Breast epithelium (tissue), 4 donors: ENCODE results near the gene PTGR3. TPM values are rescaled to one million over a fixed set of nuclear protein-coding genes. Genes with fewer than 3 reads are reported as not detected.

Experiments
- DNase-seq, 2 donors: peaks; one replicate each; pipeline ENCODE4 v3.0.0-alpha.2; 2019; ENCODE audit warnings: low spot score in 2 of 2
- H3K27ac ChIP-seq, 2 donors: fragments of 200-600 bp; sonication (generic) in 1 of 2; one replicate each; pipeline ENCODE4 v1.5.1; 2016 to 2019; ENCODE audit warnings: mild to moderate bottlenecking in 1 of 2
- H3K27me3 ChIP-seq, 2 donors: fragments of 200-600 bp; sonication (generic) in 1 of 2; one replicate each; pipeline versions ENCODE4 v1.5.1 to v1.6.0; 2017 to 2019; ENCODE audit warnings: control low read depth in 1 of 2, mild to moderate bottlenecking in 1 of 2
- H3K36me3 ChIP-seq: fragments of 200-600 bp; one replicate; pipeline ENCODE4 v1.5.1; 2019
- H3K4me1 ChIP-seq, 2 donors: fragments of 200-600 bp; sonication (generic); one replicate each; pipeline ENCODE4 v1.5.1; 2016 to 2019; ENCODE audit warnings: control low read depth in 1 of 2
- H3K4me3 ChIP-seq, 3 donors: fragments of 200-600 bp; sonication (generic); 1 replicate in 2 of 3; 2 replicates in 1 of 3; pipeline ENCODE4 v1.5.1; 2016 to 2019; ENCODE audit warnings: mild to moderate bottlenecking in 3 of 3, moderate library complexity in 2 of 3
- H3K9me3 ChIP-seq, 2 donors: fragments of 200-600 bp; sonication (generic) in 1 of 2; one replicate each; pipeline ENCODE4 v1.5.1; 2016 to 2019; ENCODE audit warnings: control low read depth in 1 of 2
- POLR2A ChIP-seq: fragments of 450-650 bp; IDR thresholded peaks from one replicate; pipeline ENCODE4 v1.6.1; 2016; ENCODE audit warnings: antibody characterized with exemption, mild to moderate bottlenecking, moderate library complexity
- POLR2AphosphoS5 ChIP-seq, 3 donors: sonication (generic); formaldehyde crosslinking; IDR thresholded peaks; one replicate each; pipeline ENCODE4 v1.6.1; 2017; ENCODE audit warnings: antibody characterized with exemption in 3 of 3
- intact Hi-C: fragments of 100-400 bp; cut with DNase I; formaldehyde crosslinking; loops from one replicate; pipeline ENCODE4 v1.15.1; 2023; ENCODE audit warnings: low total_unique reads
- total RNA-seq, 3 donors: library from RNA; depleted of rRNA; stranded (reverse); fragments of >200 nt; gene quantifications; one replicate each; pipeline ENCODE4 v1.1.0, GENCODE V29; 2016
- TF ChIP-seq, protein P1 (sequence below), 3 donors: fragments of 450-650 bp; IDR thresholded peaks; one replicate each; pipeline ENCODE4 v1.5.1; 2016 to 2017; ENCODE audit warnings: antibody characterized with exemption in 3 of 3, mild to moderate bottlenecking in 3 of 3, moderate library complexity in 3 of 3

The PTGR3 gene
- total RNA-seq, 3 donors from 2014 or later, result 21.3 to 32.9 (median 22.9) TPM

DNA sequence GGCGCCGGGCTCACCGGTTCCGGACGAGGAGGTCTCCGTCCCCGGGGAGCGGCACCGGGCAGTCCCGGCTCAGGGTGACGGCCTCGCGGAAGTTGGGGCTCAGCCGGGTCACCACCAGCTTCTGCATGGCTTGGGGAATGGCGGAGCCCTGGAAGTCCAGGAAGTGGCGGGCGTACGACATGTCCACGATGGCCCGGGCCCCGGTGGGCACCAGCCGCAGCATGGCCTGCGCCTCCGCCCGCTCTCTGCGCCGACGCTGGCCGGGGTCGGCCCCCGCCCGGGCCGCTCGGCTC, 157 bp downstream of the PTGR3 start:
- no peaks in the 10 kb centered on the region for H3K36me3 ChIP-seq
- H3K27me3 ChIP-seq, result no peaks in the 10 kb centered on the region
- H3K9me3 ChIP-seq, result no peaks in the 10 kb centered on the region
- TF ChIP-seq, protein P1, sequence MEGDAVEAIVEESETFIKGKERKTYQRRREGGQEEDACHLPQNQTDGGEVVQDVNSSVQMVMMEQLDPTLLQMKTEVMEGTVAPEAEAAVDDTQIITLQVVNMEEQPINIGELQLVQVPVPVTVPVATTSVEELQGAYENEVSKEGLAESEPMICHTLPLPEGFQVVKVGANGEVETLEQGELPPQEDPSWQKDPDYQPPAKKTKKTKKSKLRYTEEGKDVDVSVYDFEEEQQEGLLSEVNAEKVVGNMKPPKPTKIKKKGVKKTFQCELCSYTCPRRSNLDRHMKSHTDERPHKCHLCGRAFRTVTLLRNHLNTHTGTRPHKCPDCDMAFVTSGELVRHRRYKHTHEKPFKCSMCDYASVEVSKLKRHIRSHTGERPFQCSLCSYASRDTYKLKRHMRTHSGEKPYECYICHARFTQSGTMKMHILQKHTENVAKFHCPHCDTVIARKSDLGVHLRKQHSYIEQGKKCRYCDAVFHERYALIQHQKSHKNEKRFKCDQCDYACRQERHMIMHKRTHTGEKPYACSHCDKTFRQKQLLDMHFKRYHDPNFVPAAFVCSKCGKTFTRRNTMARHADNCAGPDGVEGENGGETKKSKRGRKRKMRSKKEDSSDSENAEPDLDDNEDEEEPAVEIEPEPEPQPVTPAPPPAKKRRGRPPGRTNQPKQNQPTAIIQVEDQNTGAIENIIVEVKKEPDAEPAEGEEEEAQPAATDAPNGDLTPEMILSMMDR (IDR thresholded peaks at IDR 0.05), result no peak
- TF ChIP-seq POLR2AphosphoS5 (IDR thresholded peaks at IDR 0.05) (no peak), POLR2A (no peak)
- H3K4me1 ChIP-seq, result no peaks in the 10 kb centered on the region
- DNase-seq, result no peak
- peak overlapping the region; percentile 90 to 94 (median 93) for H3K4me3 ChIP-seq
- intact Hi-C loops, result no loop called here
- peak overlapping the region; percentile 95 to 99 for H3K27ac ChIP-seq

DNA sequence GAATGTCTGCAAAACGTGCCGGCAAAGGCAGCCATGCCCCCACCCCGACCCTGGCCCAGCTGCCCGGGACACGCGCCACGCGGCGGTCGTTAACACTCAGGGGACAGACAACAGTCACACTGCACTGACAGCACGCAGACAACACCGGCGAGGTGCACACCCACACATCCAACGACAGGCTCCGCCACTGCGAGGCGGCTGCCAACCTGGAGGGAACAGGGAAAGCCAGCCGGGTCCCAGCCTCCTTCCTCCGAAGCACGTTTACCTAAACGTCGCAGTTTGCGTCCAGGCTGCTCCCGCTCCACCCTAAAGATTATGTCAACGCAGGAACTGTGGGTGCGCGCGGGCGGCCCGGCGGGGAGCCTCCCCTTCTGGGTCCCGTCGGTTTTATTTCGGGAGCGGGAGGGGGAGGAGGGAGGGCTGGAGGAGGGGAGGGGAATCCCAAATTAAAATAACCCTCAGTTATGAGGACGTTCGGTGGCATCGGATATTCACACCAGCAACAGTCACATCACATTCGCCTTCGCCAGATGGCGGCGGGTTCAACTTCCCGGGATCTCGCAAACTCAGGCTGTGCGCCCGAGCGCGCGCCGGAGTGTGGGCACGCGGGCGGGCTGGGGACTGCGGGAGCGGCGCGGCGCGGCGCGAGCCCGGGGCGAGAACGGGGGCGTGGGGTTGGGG, 644 bp downstream of the PTGR3 start:
- Histone ChIP-seq H3K27me3 (no peaks in the 10 kb centered on the region), H3K36me3 (no peaks in the 10 kb centered on the region), H3K9me3 (no peaks in the 10 kb centered on the region), H3K4me3 (peak overlapping the region; percentile 90 to 94 (median 93)), H3K27ac (peak overlapping the region; percentile 95 to 99), H3K4me1 (no peaks in the 10 kb centered on the region)
- peak in 1 of 2 donors; percentile 47 for DNase-seq
- intact Hi-C loops, result no loop called here
- TF ChIP-seq POLR2A, result no peak
- TF ChIP-seq, protein P1 (IDR thresholded peaks at IDR 0.05), result no peak
- TF ChIP-seq POLR2AphosphoS5 (IDR thresholded peaks at IDR 0.05), result peak in 1 of 3 donors; percentile 24

DNA sequence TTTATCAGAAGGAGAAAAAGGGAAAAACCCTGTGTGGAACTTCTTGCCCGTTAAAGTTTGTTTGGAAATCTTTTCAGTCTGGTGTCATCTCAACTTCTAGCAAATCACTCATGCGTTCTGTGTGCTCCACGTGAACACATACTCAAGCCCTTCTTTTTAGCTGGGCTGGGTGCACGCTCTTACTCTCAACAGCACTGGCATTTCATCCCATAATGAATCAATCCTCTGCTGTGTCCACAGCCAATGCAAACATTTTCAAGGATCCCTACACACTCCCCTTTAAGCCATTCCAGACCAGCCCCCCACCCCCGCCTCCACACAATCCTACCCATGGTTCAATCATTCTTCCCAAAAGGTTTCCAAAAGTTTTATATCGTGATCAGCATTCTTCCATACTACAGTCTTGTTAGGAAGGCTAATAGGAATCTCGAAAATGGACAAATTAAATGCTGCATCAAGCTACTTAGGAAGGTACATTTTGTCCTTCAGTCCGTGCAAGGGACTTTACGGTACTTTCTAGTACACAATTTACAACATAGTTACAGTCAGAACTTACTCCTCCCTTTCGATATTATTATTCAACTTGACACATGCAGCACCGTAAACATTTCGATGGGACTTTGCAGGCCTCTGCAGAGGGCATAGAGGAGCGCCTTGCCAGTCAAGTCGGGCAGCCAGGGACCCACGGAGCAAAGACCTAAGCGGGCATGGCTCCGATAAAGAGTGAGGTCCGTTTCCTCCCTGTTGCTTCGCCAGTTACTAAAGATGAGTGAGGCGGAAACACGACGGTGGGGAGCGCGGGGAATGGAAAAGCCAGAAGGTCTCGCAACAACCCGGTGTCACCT, 1.4 kb downstream of the PTGR3 start:
- Histone ChIP-seq H3K27ac (peak overlapping the region; percentile 95 to 99), H3K9me3 (no peaks in the 10 kb centered on the region), H3K4me1 (no peaks in the 10 kb centered on the region), H3K27me3 (no peaks in the 10 kb centered on the region), H3K36me3 (no peaks in the 10 kb centered on the region), H3K4me3 (peak overlapping the region; percentile 90 to 94 (median 93))
- peak in 1 of 2 donors; percentile 27 for DNase-seq
- intact Hi-C loops, result no loop called here
- TF ChIP-seq, protein P1 (IDR thresholded peaks at IDR 0.05), result no peak
- TF ChIP-seq POLR2AphosphoS5 (IDR thresholded peaks at IDR 0.05) (peak in 1 of 3 donors; percentile 14), POLR2A (no peak)

DNA sequence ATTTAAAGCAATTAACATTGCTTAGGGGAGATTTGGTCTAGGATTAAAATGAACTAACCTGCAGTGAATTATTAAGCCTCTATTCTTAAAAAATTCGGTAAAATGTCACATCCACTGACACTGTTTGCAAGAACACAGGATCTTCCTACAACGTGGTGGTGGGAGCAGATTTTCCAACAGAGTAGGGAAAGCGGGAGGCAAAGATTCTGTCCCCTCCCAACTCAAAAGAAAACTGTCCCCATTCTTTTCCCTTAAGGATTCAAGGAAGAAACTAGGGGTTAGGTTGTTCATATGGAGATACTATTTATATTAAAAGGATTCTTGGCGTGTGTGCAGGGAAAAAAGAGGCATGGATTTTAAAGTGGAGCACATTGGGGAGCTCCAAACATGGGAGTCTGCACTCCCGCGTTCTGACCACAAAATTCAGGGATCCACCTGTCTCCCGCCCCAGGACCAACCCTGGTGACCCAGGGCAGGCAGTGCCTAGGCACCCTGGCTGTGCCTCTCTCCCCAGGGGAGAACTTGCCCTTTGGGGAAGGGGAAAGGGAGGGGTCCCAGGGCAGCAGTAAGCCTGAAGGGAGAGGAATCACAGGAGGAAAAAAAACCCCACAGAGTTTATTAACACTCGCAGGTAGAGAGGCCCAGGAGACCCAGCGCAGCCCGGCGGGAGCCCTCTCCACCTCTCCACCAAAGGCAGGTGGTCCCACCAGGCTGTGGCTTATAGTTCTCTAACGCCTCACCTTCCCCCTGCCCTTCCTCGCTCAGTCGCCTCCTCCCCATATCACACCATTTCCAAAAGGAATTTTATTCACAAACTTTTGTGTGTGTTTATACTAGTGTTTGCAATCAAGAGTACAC, 2.3 kb downstream of the PTGR3 start:
- Histone ChIP-seq H3K9me3 (no peaks in the 10 kb centered on the region), H3K4me3 (peak overlapping the region; percentile 90 to 94 (median 93)), H3K4me1 (no peaks in the 10 kb centered on the region), H3K27me3 (no peaks in the 10 kb centered on the region), H3K27ac (peak overlapping the region; percentile 46 to 99), H3K36me3 (no peaks in the 10 kb centered on the region)
- intact Hi-C loops, result no loop called here
- TF ChIP-seq, protein P1 (IDR thresholded peaks at IDR 0.05), result no peak
- TF ChIP-seq POLR2AphosphoS5 (IDR thresholded peaks at IDR 0.05) (no peak), POLR2A (no peak)
- DNase-seq, result no peak
